HepG2 (cell line): ENCODE measurements around the gene TEK. TPM values are rescaled to one million over a fixed set of nuclear protein-coding genes. Genes with fewer than 3 reads are reported as not detected.

Source experiments
- ATAC-seq: fragments of 200-7000 bp; cut with Tn5 transposase; 3 replicates; pipeline ENCODE4 v1.9.1; 2020; ENCODE audit warnings: mild to moderate bottlenecking, moderate library complexity
- BruUV-seq: library from RNA; stranded (reverse); fragments of 400-500 nt; replicated peaks from 2 replicates; lab custom pipeline; 2021; lab: Mats Ljungman, UMichigan
- CTCF ChIA-PET: fragments of 300-600 bp; formaldehyde crosslinking; extraction: SDS; loops from one replicate; lab custom pipeline; 2021; ENCODE audit warnings: low total read pairs, inconsistent platforms, low intra/inter-chr PET ratio; lab: Yijun Ruan, JAX
- POLR2A ChIA-PET: fragments of 350-600 bp; sonication (Branson Sonifier 250); formaldehyde crosslinking; loops from one replicate; lab custom pipeline; 2020; ENCODE audit warnings: antibody characterized with exemption, inconsistent platforms; lab: Yijun Ruan, JAX
- DNase-seq: peaks from one replicate; pipeline ENCODE4 v3.0.0-alpha.2; 2015; ENCODE audit warnings: low spot score
- FAIRE-seq: peaks from 3 replicates; lab custom pipeline; 2011; peaks lifted over from hg19 to GRCh38; lab: Jason Lieb, UNC
- H2AFZ ChIP-seq: one replicate; pipeline ENCODE4 v1.6.1; 2011; ENCODE audit warnings: low read length, inconsistent platforms
- H3K27ac ChIP-seq: fragments of 300-600 bp; 3 replicates; pipeline ENCODE4 v1.8.0; 2011; ENCODE audit warnings: mixed run types, mild to moderate bottlenecking, mixed read lengths, low read length, inconsistent platforms; ENCODE audit not compliant: insufficient read depth; ENCODE audit errors: extremely low read length
- H3K27me3 ChIP-seq, 2 experiments: fragments of 200-600 bp in 1 of 2; 2 replicates in 1 of 2; 3 replicates in 1 of 2; pipeline versions ENCODE4 v1.6.0 to v1.8.0; 2011; ENCODE audit warnings: low read length in 2 of 2, mild to moderate bottlenecking in 2 of 2, moderate library complexity in 2 of 2, inconsistent platforms in 1 of 2; ENCODE audit not compliant: insufficient read depth in 2 of 2, control insufficient read depth in 1 of 2
- H3K36me3 ChIP-seq, 2 experiments: fragments of 200-600 bp in 1 of 2; replicated peaks in 1 of 2; 2 replicates in 1 of 2; 3 replicates in 1 of 2; pipeline versions ENCODE4 v1.5.1 to v1.8.0; 2011; ENCODE audit warnings: low read length in 2 of 2, inconsistent platforms in 1 of 2; ENCODE audit not compliant: insufficient read depth in 2 of 2, control insufficient read depth in 1 of 2
- H3K4me1 ChIP-seq: 2 replicates; pipeline ENCODE4 v1.5.1; 2012; ENCODE audit warnings: low read length, inconsistent platforms; ENCODE audit not compliant: insufficient read depth
- H3K4me2 ChIP-seq: 2 replicates; pipeline ENCODE4 v1.6.0; 2011; ENCODE audit warnings: low read depth, low read length, inconsistent platforms
- H3K4me3 ChIP-seq, 3 experiments: fragments of 200-600 bp in 1 of 3; sonication (generic), shearing (Covaris generic) in 1 of 3; replicated peaks in 1 of 3; 2 replicates each; pipeline ENCODE4 v1.5.1; 2011 to 2016; ENCODE audit warnings: low read length in 3 of 3, inconsistent platforms in 2 of 3, low read depth in 2 of 3, mild to moderate bottlenecking in 2 of 3, control low read depth in 1 of 3, mixed read lengths in 1 of 3; ENCODE audit not compliant: insufficient read depth in 1 of 3
- H3K79me2 ChIP-seq: one replicate; pipeline ENCODE4 v1.6.1; 2011; ENCODE audit warnings: low read length, inconsistent platforms; ENCODE audit not compliant: insufficient read depth
- H3K9ac ChIP-seq: 2 replicates; pipeline ENCODE4 v1.6.0; 2011; ENCODE audit warnings: mild to moderate bottlenecking, low read depth, low read length, inconsistent platforms; ENCODE audit not compliant: insufficient read depth
- H3K9me3 ChIP-seq: 2 replicates; pipeline ENCODE4 v1.5.1; 2012; ENCODE audit warnings: mild to moderate bottlenecking, low read length
- H4K20me1 ChIP-seq: 2 replicates; pipeline ENCODE4 v1.6.0; 2011; ENCODE audit warnings: inconsistent platforms, mild to moderate bottlenecking, low read length, moderate library complexity; ENCODE audit not compliant: insufficient read depth
- CSRNP2 ChIP-seq: sonication (generic); formaldehyde crosslinking; conservative IDR thresholded peaks from 2 replicates; pipeline ENCODE4 v1.8.0; 2022; ENCODE audit warnings: low read depth, missing genetic modification reagents
- RERE ChIP-seq: IDR thresholded peaks from 2 replicates; pipeline ENCODE4 v1.6.1; 2016; ENCODE audit warnings: low read depth, missing genetic modification reagents, missing compliant biosample characterization
- RFXAP ChIP-seq: sonication (generic); formaldehyde crosslinking; IDR thresholded peaks from 2 replicates; pipeline ENCODE4 v1.4.0; 2020; ENCODE audit warnings: missing genetic modification reagents, borderline replicate concordance
- WGBS: methylation state at CpG from one replicate; pipeline ENCODE4 v1.1.6; 2017; ENCODE audit warnings: low lambda C conversion rate; 5-methylcytosine and 5-hydroxymethylcytosine counted together
- in situ Hi-C: cut with HindIII; loops from 2 replicates; pipeline ENCODE4 v1.10.0; 2017; ENCODE audit warnings: low pct_unique_long_range_greater_than_20kb; ENCODE audit not compliant: extremely low pct_ligation_motif_present
- intact Hi-C: fragments of 100-400 bp; cut with micrococcal nuclease; formaldehyde crosslinking; loops from one replicate; pipeline ENCODE4 v1.10.0; 2022; ENCODE audit not compliant: unreplicated experiment
- polyA plus RNA-seq, 8 experiments: library from polyadenylated mRNA; depleted of rRNA in 3 of 8; stranded (reverse) in 7 of 8; unstranded in 1 of 8; fragments of >200 nt; fragmentation: Illumina TruSeq in 4 of 8; extraction: Trizol in 4 of 8; gene quantifications; 2 replicates each; pipeline versions ENCODE4 v1.2.1 to v1.2.3, GENCODE V29; 2011 to 2016; ENCODE audit warnings: low read depth in 4 of 8, missing spikeins in 1 of 8, mixed read lengths in 1 of 8; ENCODE audit not compliant: insufficient read depth in 1 of 8
- total RNA-seq, 5 experiments: library from RNA; depleted of rRNA; stranded (reverse); fragments of >200 nt; fragmentation: Illumina TruSeq; extraction: Trizol; gene quantifications; 2 replicates each; pipeline ENCODE4 v1.2.3, GENCODE V29; 2016; ENCODE audit warnings: low read depth in 1 of 5

TEK gene
- total and polyA plus RNA-seq, 2 of the 13 experiments (the other 11 are each of a cell fraction or from before 2014, with no cell fraction given): not detected

GRCh38 chr9:27182421-27182820, 73.4 kb downstream of the TEK start:
- POLR2A ChIA-PET: no interaction called here
- no peak overlapping the region for H3K4me3 ChIP-seq
- intact Hi-C loops: no loop called here
- in situ Hi-C loops: no loop called here
- no peaks in the 10 kb centered on the region for H4K20me1 ChIP-seq
- H3K4me1 ChIP-seq: no peaks in the 10 kb centered on the region
- TF ChIP-seq RFXAP (CRISPR knock-in tag) (no peak), CSRNP2 (CRISPR knock-in tag) (no peak), RERE (CRISPR knock-in tag) (no peak)
- H3K27me3 ChIP-seq: no peaks in the 10 kb centered on the region; a peak in 1 of 5 replicates
- CTCF ChIA-PET: no interaction called here
- no peak overlapping the region for H3K27ac ChIP-seq
- 0 out of 2 replicates have a peak, but pooled peaks cover 7% of the 10 kb centered on the region for H3K9me3 ChIP-seq
- WGBS: 9% methylated on average over 3 of the region's 3 CpGs
- no peak overlapping the region for H3K9ac ChIP-seq
- H3K4me2 ChIP-seq: no peak overlapping the region
- ATAC-seq: no peak
- H2AFZ ChIP-seq: no peak overlapping the region
- BruUV-seq: no TSS peak
- H3K36me3 ChIP-seq: no peaks in the 10 kb centered on the region
- no peak for DNase-seq
- FAIRE-seq: no peak
- no peaks in the 10 kb centered on the region for H3K79me2 ChIP-seq
